HG03575 (cell line): Measurements from ENCODE around the gene SUN1.

Source experiments
- ATAC-seq: cut with Tn5 transposase; IDR thresholded peaks from one replicate; pipeline ENCODE4 v1.9.1; 2021; ENCODE audit not compliant: unreplicated experiment, insufficient number of reproducible peaks, low FRiP score; ENCODE audit errors: extremely low read depth

SUN1 gene

GRCh38 chr7:884191-885003 lies 52.1 kb downstream of the SUN1 start:
- ATAC-seq: no peak

DNA sequence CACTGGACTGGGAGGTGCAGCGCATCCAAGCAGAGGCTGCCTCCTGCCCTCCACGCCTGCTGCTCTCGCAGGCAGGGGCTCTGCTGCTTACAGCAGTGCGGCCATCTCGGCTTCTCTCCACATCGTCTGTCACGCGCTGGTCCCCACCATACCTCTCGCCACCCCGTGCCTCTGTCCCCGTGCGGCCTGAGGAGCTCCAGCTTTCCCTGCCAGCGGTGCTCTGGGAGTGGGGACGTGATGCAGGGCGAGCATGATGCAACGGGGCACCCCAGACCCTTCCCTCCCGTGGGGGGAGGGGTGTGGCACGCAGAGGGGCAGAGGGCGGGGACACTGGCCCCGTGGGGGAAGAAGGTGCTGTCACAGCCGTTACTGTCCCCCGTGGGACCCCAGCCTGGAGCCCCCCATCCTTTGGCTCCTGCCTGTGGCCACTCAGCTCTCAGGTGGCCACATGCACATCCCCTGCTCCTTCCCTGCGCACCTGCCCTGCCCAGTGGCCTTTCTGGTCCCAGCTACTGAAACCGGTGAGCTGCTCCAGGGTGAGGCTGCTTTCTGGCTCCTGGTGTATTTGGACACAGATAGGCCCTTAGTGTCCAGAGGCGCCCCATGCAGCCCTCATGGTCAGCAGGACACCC lies 53.1 kb downstream of the SUN1 start:
- ATAC-seq: no peak

DNA sequence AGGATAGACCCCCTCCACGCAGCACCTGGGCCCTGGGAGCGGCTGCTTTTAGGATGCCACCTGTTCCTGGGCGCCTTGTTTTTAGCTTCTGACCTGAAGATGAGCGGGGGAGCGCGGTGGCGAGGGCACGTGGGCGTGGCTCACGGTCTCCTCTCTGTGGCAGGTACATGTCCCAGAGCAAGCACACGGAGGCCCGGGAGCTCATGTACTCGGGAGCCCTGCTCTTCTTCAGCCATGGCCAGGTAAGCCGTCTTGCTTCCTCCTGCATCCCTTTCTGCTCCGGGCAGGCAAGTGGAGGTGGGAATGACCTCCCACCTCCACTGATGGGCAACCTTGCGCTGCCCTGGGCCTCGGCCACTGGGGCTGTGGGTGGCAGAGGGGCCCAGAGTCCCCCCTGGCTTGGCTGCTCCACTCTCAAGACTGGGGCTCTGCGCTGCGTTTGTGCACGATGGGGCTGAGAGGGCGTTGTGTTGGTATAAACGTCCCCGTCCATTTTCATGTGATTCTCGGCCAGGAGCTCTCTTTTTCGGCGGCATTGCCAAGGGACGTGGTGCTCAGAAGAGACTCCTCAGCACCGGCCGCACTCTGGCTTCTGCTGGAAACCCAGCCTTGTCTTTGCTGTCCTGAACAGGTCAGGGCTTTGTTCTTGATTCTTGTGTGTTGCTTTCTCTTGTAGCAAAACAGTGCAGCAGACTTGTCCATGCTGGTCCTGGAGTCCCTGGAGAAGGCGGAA lies 53.8 kb downstream of the SUN1 start:
- no peak for ATAC-seq

DNA sequence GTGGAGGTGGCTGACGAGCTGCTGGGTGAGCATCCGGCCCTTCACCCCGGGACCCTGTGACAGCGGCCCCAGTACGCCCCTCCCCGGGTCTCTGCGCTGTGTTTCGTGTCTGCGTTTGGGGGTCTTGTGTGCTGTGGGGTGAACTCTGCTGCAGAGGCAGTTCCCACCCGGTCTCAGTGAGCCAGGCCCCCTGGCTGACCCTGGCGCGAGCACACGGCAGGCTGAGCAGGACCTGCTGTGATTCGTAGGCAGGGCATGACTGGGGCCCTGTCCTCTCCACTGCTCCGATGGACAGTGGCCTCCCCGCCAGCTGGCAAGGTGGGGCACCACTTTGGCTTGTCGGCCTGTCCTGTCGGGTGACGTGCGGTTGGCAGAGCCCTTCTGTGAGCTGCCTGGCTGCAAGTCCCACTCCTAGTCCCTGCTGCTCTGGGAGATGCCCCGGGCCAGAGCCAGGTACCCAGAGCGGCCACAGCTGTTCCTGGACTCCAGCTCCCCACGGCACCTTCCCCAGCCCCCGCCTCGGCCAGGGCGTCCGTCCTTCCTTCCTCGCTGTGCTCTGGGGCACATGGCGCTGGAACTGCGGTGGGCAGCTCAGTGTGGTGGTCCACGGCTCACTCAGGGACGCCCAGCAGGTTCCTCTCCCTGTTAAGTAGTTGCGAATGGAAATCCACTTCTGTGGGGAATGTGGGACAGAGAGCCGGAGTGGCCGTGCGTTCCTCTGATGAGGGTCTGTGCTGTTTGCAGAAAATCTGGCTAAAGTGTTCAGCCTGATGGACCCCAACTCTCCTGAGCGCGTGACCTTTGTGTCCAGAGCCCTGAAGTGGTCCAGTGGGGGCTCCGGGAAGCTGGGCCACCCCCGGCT lies 54.6 kb downstream of the SUN1 start:
- no peak for ATAC-seq

DNA sequence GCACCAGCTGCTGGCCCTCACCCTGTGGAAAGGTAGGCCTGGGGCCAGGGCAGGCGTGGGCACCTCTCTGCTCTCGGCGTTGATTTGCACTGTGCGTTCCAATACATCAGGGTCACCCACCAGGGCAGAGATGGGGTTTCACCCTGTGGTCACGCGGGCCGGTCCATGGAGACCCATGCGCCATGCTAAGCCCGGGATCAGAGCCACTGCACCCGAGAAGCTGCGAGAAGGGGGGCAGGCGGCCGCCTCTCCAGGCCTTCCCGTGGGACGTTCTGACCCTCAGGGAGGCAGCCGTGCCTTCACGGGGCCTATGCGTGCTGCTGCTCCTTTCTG lies 55.2 kb downstream of the SUN1 start:
- no peak for ATAC-seq

DNA sequence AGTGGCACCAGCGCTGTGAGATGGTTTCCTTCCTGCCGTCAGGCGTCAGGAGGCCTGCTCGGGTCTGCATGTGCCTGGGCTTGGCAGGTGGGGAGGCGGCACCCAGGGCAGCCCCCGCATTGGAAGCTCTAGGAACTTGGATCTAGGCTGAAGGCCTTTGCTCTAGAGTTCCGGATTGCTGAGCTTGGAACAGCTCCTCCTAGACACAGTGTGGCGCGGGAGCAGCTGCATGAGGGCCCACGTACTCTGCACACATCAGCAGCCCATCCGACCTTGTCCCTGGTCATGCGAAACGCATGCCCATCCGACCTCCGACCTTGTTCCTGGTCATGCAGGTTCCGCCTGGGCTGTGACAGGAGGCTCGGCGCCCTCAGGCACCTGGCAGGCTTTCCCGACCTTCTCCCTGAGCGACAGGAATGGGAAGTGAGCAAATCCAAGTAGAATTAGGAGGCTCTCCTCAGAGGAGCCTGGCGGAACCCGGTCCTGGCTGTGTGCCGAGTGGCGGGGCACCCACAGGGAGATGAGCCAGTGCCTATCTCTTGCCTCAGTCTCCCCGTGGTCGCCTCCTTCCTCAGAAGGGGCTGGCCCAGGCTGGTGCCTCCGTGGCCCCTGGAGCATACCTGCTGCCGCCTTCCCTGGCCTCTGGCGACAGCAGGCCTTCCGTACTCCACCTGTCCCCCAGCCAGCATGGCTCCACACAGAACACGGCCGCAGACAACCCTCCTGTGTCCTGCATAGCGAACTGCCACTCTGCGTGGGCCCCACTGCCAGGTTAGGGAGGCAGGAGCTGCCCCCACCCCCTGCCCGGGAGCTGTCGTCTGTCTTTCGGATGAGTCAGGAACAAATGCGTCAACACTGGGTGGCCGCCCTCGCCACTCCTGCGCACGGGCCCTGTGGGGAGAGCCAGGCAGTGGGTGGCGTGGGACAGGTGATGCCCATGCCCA lies 56.1 kb downstream of the SUN1 start:
- ATAC-seq: no peak

DNA sequence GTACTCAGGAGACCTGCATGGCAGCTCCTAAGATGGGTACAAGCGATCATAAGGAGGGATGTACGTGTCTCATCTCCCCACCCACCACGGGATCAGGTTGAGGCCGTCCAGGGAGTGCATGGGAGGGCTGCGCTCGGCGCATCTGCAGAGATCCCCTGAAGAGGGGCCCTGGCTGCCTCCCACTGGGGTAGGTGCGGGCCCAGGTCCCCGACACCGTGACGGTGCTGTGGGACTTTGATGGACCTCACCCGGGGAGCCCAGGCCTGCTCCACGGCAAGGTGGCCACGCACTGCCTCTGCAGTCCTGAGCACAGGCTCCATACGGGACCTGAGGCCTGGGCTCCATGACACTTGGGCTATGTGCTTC lies 56.7 kb downstream of the SUN1 start:
- ATAC-seq: no peak

GRCh38 chr7:889391-889790 lies 57.1 kb downstream of the SUN1 start:
- ATAC-seq: no peak

DNA sequence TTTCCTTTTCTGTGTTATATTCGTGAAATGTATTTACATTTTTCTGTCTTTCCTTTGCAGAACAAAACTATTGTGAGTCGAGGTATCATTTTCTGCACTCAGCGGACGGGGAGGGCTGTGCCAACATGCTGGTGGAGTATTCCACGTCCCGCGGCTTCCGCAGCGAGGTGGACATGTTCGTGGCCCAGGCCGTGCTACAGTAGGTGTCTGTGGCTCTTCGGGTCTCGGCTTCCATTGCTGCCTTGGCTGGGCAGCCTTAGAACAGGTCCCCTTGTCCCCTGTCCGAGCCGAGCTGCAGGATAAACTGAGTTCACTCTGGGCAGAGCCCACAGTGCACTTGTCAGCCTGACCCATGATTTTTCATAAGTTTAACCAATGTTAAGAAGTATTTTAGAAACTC lies 58.6 kb downstream of the SUN1 start:
- no peak for ATAC-seq

DNA sequence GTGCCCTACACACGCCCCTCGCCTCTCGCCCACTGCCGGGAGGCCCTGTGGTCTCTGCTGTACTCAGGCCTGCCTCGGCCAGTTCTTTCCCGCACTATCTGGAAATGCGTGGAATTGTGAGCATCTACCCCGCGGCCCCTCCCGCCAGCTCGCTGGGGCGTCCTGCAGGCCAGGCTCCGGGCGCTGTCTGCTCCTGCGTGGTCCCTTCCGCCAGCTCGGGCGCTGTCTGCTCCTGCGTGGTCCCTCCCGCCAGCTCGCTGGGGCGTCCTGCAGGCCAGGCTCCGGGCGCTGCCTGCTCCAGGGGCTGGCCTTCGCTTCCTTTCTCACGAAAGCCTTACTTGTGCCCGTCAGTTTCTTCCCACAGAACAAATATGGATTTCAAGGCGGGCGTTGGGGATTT lies 59.0 kb downstream of the SUN1 start:
- no peak for ATAC-seq

DNA sequence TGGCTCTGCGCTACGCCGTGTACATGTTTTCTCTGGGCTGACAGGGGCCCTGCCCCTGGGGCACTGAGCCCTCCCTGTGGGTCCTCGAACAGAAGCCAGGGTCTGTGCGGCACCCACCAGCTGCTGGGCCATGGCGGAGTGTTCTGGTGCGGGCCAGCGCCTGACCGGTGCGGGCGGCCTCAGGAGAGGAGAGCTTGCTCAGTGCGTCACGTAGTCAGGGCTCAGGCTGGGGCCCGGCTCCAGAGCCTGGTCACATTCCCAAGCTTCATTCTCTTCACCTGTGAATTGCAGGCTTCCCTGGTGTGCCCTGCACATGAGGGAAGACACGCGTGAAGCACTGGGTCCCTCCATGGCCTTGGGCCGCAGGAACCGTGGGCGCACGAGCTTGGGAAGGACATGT lies 59.5 kb downstream of the SUN1 start:
- no peak for ATAC-seq

- no peak for ATAC-seq
Observed at GRCh38 chr7:892648-893593, 60.6 kb downstream of the SUN1 start.

GRCh38 chr7:893686-894085 lies 61.4 kb downstream of the SUN1 start:
- no peak for ATAC-seq

DNA sequence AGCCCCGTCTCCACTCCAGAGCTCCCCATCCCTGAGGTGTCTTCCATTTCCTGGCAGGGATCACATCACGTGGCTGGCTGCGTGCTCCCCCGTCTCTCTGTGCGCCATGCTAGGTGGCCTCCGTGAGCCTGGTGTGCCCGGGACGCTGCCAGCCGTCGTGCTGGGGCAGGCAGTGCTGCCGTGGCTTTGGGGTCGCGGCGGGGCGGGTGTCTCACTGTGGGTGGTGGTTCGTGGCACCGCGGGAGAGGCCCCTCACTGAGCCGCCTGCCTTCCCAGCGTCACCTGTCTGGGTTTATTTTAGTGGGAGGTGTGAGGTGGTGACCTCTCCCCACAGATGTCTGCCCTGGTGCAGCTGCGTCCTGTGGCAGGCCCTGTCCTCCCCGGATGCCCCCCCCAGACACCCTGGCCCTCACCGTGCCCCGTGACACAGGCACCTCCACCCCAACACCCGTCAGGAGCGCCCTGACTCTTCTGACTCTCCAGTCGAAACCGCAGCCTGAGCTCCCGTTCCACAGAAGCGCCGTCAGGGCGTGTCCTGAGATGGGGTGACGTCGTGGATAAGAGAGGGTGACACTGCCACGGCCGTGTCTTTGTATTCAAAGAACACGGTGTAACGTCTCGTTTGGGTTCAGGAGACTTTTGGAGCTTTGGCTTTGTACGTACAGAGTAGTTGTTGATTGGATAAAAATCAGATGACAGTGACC lies 62.0 kb downstream of the SUN1 start:
- no peak for ATAC-seq

GRCh38 chr7:894927-895450 lies 62.7 kb downstream of the SUN1 start:
- no peak for ATAC-seq

GRCh38 chr7:895451-896052 lies 63.3 kb downstream of the SUN1 start:
- ATAC-seq: no peak
